ENCODE measurements around the gene MB21D2.

Gene MB21D2

GRCh38 chr3:192884777-192885773 lies 32.6 kb downstream of the MB21D2 start:
- DNase-seq (ENCODE audit: extremely low spot score): no peak
- no peak for TF ChIP-seq SP1 (IDR thresholded peaks at IDR 0.05)
- no peak for TF ChIP-seq ZNF384 (IDR thresholded peaks at IDR 0.05)
- TF ChIP-seq BHLHE40 (IDR thresholded peaks at IDR 0.05; ENCODE audit: borderline replicate concordance): no peak
- TF ChIP-seq ELF4 (IDR thresholded peaks at IDR 0.05): no peak
- no peak for TF ChIP-seq L3MBTL2 (conservative IDR thresholded peaks at IDR 0.05)
- TF ChIP-seq TARDBP (IDR thresholded peaks at IDR 0.05): no peak
- TF ChIP-seq ARNT (IDR thresholded peaks at IDR 0.05): no peak
- TF ChIP-seq HDGF (IDR thresholded peaks at IDR 0.05; ENCODE audit: borderline replicate concordance): no peak
- no peak for TF ChIP-seq FOXM1 (IDR thresholded peaks at IDR 0.05; ENCODE audit: borderline replicate concordance)
- no peak for TF ChIP-seq LEF1 (IDR thresholded peaks at IDR 0.05; ENCODE audit: borderline replicate concordance)
- TF ChIP-seq FOXK2 (IDR thresholded peaks at IDR 0.05): no peak
- no peak for TF ChIP-seq NFRKB (IDR thresholded peaks at IDR 0.05)
- no peak for TF ChIP-seq PKNOX1 (IDR thresholded peaks at IDR 0.05)
- TF ChIP-seq FOXA1 (IDR thresholded peaks at IDR 0.05): no peak
- no peak for TF ChIP-seq SUZ12 (IDR thresholded peaks at IDR 0.05)
- TF ChIP-seq CTBP1 (IDR thresholded peaks at IDR 0.05; ENCODE audit: borderline replicate concordance): no peak
- ChIA-PET POLR2A (no interaction called here), CTCF (interaction anchor here (0.6 kb wide), 1 partner anchor 41 kb away, joined by 3 read pairs; no protein-coding TSS in a partner anchor)

DNA sequence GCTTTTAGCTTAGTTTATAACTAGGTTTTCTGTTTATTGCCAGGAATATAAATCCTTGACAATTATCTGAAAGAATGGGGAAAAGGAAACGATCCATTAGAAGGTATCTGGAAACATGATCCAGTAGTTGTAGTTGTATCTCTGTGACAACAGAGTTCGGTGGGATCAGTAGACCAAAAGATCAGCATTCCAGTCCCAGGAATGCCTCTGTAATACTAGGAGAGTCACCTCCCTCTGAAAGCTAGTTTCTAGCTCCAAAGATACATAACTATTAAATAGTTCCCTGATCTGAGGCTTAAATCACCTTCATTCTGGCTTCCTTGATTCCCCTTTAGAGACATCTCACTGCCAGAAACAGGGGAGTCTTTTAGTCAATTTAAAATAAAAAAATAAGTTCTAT lies 34.1 kb downstream of the MB21D2 start:
- POLR2A ChIA-PET: interaction anchor here (1.5 kb wide), 1 partner anchor 34 kb away, joined by 5 read pairs; the partner anchor contains the start of gene MB21D2

GRCh38 chr3:192881159-192881786 lies 36.4 kb downstream of the MB21D2 start:
- ChIA-PET CTCF (no interaction called here), POLR2A (interaction anchor here (1.1 kb wide), 1 partner anchor 30 kb away, joined by 3 read pairs; no protein-coding TSS in a partner anchor)
- DNase-seq (ENCODE audit: extremely low spot score): no peak
- TF ChIP-seq TARDBP (IDR thresholded peaks at IDR 0.05): no peak
- no peak for TF ChIP-seq ELF4 (IDR thresholded peaks at IDR 0.05)
- TF ChIP-seq ZNF384 (IDR thresholded peaks at IDR 0.05): no peak

More for the DNA sequence above, 34.1 kb downstream of the MB21D2 start:
- CTCF ChIA-PET: no interaction called here
- DNase-seq (ENCODE audit: extremely low spot score): no peak
- no peak for TF ChIP-seq LEF1 (IDR thresholded peaks at IDR 0.05; ENCODE audit: borderline replicate concordance)
- TF ChIP-seq ARNT (IDR thresholded peaks at IDR 0.05): no peak
- TF ChIP-seq L3MBTL2 (conservative IDR thresholded peaks at IDR 0.05): no peak
- no peak for TF ChIP-seq CTBP1 (IDR thresholded peaks at IDR 0.05; ENCODE audit: borderline replicate concordance)
- no peak for TF ChIP-seq PKNOX1 (IDR thresholded peaks at IDR 0.05)
- no peak for TF ChIP-seq FOXM1 (IDR thresholded peaks at IDR 0.05; ENCODE audit: borderline replicate concordance)
- no peak for TF ChIP-seq ELF4 (IDR thresholded peaks at IDR 0.05)
- TF ChIP-seq SP1 (IDR thresholded peaks at IDR 0.05): no peak
- no peak for TF ChIP-seq FOXA1 (IDR thresholded peaks at IDR 0.05)
- no peak for TF ChIP-seq TARDBP (IDR thresholded peaks at IDR 0.05)
- TF ChIP-seq HDGF (IDR thresholded peaks at IDR 0.05; ENCODE audit: borderline replicate concordance): no peak
- no peak for TF ChIP-seq BHLHE40 (IDR thresholded peaks at IDR 0.05; ENCODE audit: borderline replicate concordance)
- TF ChIP-seq FOXK2 (IDR thresholded peaks at IDR 0.05): no peak
- TF ChIP-seq ZNF384 (IDR thresholded peaks at IDR 0.05): no peak
- no peak for TF ChIP-seq SUZ12 (IDR thresholded peaks at IDR 0.05)
- TF ChIP-seq NFRKB (IDR thresholded peaks at IDR 0.05): no peak

GRCh38 chr3:192880313-192880712 lies 37.3 kb downstream of the MB21D2 start:
- TF ChIP-seq SUZ12 (IDR thresholded peaks at IDR 0.05): no peak
- TF ChIP-seq HDGF (IDR thresholded peaks at IDR 0.05; ENCODE audit: borderline replicate concordance): no peak
- TF ChIP-seq NFRKB (IDR thresholded peaks at IDR 0.05): no peak
- TF ChIP-seq ZNF384 (IDR thresholded peaks at IDR 0.05): no peak
- no peak for TF ChIP-seq ARNT (IDR thresholded peaks at IDR 0.05)
- TF ChIP-seq SP1 (IDR thresholded peaks at IDR 0.05): no peak
- TF ChIP-seq ELF4 (IDR thresholded peaks at IDR 0.05): no peak
- TF ChIP-seq PKNOX1 (IDR thresholded peaks at IDR 0.05): no peak
- TF ChIP-seq FOXA1 (IDR thresholded peaks at IDR 0.05): no peak
- CTCF ChIA-PET: interaction anchor here (0.7 kb wide), 1 partner anchor 928 kb away, joined by 3 read pairs; no protein-coding TSS in a partner anchor
- POLR2A ChIA-PET: interaction anchor here (1.1 to 1.7 kb wide), 2 partner anchors 29 to 38 kb away, joined by 3 to 5 read pairs; partner anchors contain the start of gene MB21D2

GRCh38 chr3:192879346-192880031 lies 38.2 kb downstream of the MB21D2 start:
- CTCF ChIA-PET: interaction anchor here (0.6 to 0.7 kb wide), 2 partner anchors 732 to 929 kb away, joined by 3 to 5 read pairs; no protein-coding TSS in a partner anchor
- peak; percentile 23 for DNase-seq (ENCODE audit: extremely low spot score)
- TF ChIP-seq BHLHE40 (IDR thresholded peaks at IDR 0.05; ENCODE audit: borderline replicate concordance) (no peak), FOXK2 (IDR thresholded peaks at IDR 0.05) (no peak), HDGF (IDR thresholded peaks at IDR 0.05; ENCODE audit: borderline replicate concordance) (no peak), LEF1 (IDR thresholded peaks at IDR 0.05; ENCODE audit: borderline replicate concordance) (no peak), FOXA1 (IDR thresholded peaks at IDR 0.05) (no peak), SP1 (IDR thresholded peaks at IDR 0.05) (no peak), FOXM1 (IDR thresholded peaks at IDR 0.05; ENCODE audit: borderline replicate concordance) (no peak), ZNF384 (IDR thresholded peaks at IDR 0.05) (no peak), ELF4 (IDR thresholded peaks at IDR 0.05) (no peak), PKNOX1 (IDR thresholded peaks at IDR 0.05) (no peak; the same call in 1 of the 2 replicates), TARDBP (IDR thresholded peaks at IDR 0.05) (no peak), SUZ12 (IDR thresholded peaks at IDR 0.05) (no peak), CTBP1 (IDR thresholded peaks at IDR 0.05; ENCODE audit: borderline replicate concordance) (no peak), ARNT (IDR thresholded peaks at IDR 0.05) (no peak)
- POLR2A ChIA-PET: interaction anchor here (1.7 kb wide), 1 partner anchor 38 kb away, joined by 5 read pairs; the partner anchor contains the start of gene MB21D2

More at GRCh38 chr3:192880313-192880712, 37.3 kb downstream of the MB21D2 start:
- no peak for DNase-seq (ENCODE audit: extremely low spot score)
